Progenitor cell of endocrine pancreas (in vitro differentiated cells): ENCODE data around the gene LEMD2. TPM values are rescaled to one million over a fixed set of nuclear protein-coding genes. Genes with fewer than 3 reads are reported as not detected.

Experiments
- DNase-seq: peaks from one replicate; pipeline ENCODE4 v3.0.0; 2021; ENCODE audit warnings: low spot score; ENCODE audit not compliant: unreplicated experiment
- H3K27ac Mint-ChIP-seq: 2 replicates; pipeline ENCODE4 v1.8.0; 2021; ENCODE audit warnings: mild to moderate bottlenecking, moderate library complexity, mixed read lengths
- H3K27me3 Mint-ChIP-seq: 2 replicates; pipeline ENCODE4 v1.8.0; 2021; ENCODE audit warnings: mixed read lengths
- H3K36me3 Mint-ChIP-seq: 2 replicates; pipeline ENCODE4 v1.8.0; 2022; ENCODE audit warnings: mixed read lengths; ENCODE audit not compliant: insufficient read depth
- H3K4me1 Mint-ChIP-seq: 2 replicates; pipeline ENCODE4 v1.8.0; 2021; ENCODE audit warnings: low read depth, mixed read lengths
- H3K4me3 Mint-ChIP-seq: 2 replicates; pipeline ENCODE4 v1.8.0; 2021; ENCODE audit warnings: low read depth, mild to moderate bottlenecking, moderate library complexity, mixed read lengths
- H3K9me3 Mint-ChIP-seq: 2 replicates; pipeline ENCODE4 v1.8.0; 2021; ENCODE audit warnings: low read depth, mixed read lengths
- CTCF ChIP-seq: fragments of 200-600 bp; sonication (generic); IDR thresholded peaks from one replicate; pipeline ENCODE4 v1.5.0; 2021; ENCODE audit warnings: antibody characterized with exemption, mild to moderate bottlenecking; ENCODE audit not compliant: unreplicated experiment
- total RNA-seq: library from RNA; stranded (reverse); gene quantifications from 2 replicates; pipeline ENCODE4 v1.2.1, GENCODE V29; 2021

The LEMD2 gene
- total RNA-seq, 1 donor from 2014 or later = 69.9 TPM

- no peak overlapping the region for H3K4me3 Mint-ChIP-seq
- H3K27me3 Mint-ChIP-seq = peaks cover 11% of the 10 kb centered on the region
- no peaks in the 10 kb centered on the region for H3K9me3 Mint-ChIP-seq
- no peak for TF ChIP-seq CTCF
- H3K36me3 Mint-ChIP-seq = no peaks in the 10 kb centered on the region
- H3K27ac Mint-ChIP-seq = no peak overlapping the region
- peaks cover 3% of the 10 kb centered on the region for H3K4me1 Mint-ChIP-seq
- no peak for DNase-seq
Measured at GRCh38 chr6:33738153-33738552, 50.8 kb downstream of the LEMD2 start.

- Mint-ChIP-seq H3K36me3 (no peaks in the 10 kb centered on the region), H3K4me1 (peaks cover 3% of the 10 kb centered on the region), H3K9me3 (no peaks in the 10 kb centered on the region), H3K4me3 (no peak overlapping the region), H3K27me3 (peaks cover 5% of the 10 kb centered on the region), H3K27ac (no peak overlapping the region)
- no peak for TF ChIP-seq CTCF
- no peak for DNase-seq
Measured at GRCh38 chr6:33737267-33738026, 51.5 kb downstream of the LEMD2 start.

- TF ChIP-seq CTCF = no peak
- H3K9me3 Mint-ChIP-seq = no peaks in the 10 kb centered on the region
- H3K4me3 Mint-ChIP-seq = no peak overlapping the region
- H3K27ac Mint-ChIP-seq = no peak overlapping the region
- no peak for DNase-seq
- H3K27me3 Mint-ChIP-seq = peaks cover 7% of the 10 kb centered on the region
- no peaks in the 10 kb centered on the region for H3K36me3 Mint-ChIP-seq
- H3K4me1 Mint-ChIP-seq = peaks cover 11% of the 10 kb centered on the region
Measured at GRCh38 chr6:33735216-33735615, 53.7 kb downstream of the LEMD2 start.

- Mint-ChIP-seq H3K4me1 (peaks cover 13% of the 10 kb centered on the region), H3K27ac (no peak overlapping the region), H3K4me3 (no peak overlapping the region), H3K9me3 (no peaks in the 10 kb centered on the region), H3K36me3 (no peaks in the 10 kb centered on the region), H3K27me3 (peaks cover 15% of the 10 kb centered on the region)
- DNase-seq = no peak
- no peak for TF ChIP-seq CTCF
Measured at GRCh38 chr6:33733709-33734007, 55.3 kb downstream of the LEMD2 start.

GRCh38 chr6:33732817-33733708, 55.9 kb downstream of the LEMD2 start:
- Mint-ChIP-seq H3K36me3 (no peaks in the 10 kb centered on the region), H3K4me1 (peaks cover 13% of the 10 kb centered on the region), H3K9me3 (no peaks in the 10 kb centered on the region), H3K27ac (no peak overlapping the region), H3K4me3 (no peak overlapping the region), H3K27me3 (peaks cover 17% of the 10 kb centered on the region)
- no peak for DNase-seq
- TF ChIP-seq CTCF = no peak
